ENCODE data around the gene GRID2. TPM values are rescaled to one million over a fixed set of nuclear protein-coding genes. Genes with fewer than 3 reads are reported as not detected.

The GRID2 gene
- total RNA-seq, 1 experiment from 2014 or later = 2.2 TPM

- intact Hi-C loops (cut with micrococcal nuclease) = loop anchor here (1.0 kb wide), 1 partner anchor 54 kb away; no protein-coding TSS in a partner anchor
- BruUV-seq (replicated peaks) = no TSS peak
- peaks cover 9% of the 10 kb centered on the region; the same call in 1 of the 2 replicates for H3K4me1 ChIP-seq (ENCODE audit: insufficient read depth, low read length)
- H3K4me2 ChIP-seq (ENCODE audit: low read length) = no peak overlapping the region
- no peaks in the 10 kb centered on the region for H3K79me2 ChIP-seq (ENCODE audit: low read length)
- no peaks in the 10 kb centered on the region for H3K9me3 ChIP-seq (ENCODE audit: low read length)
- no peak for TF ChIP-seq EZH2 (IDR thresholded peaks at IDR 0.05; ENCODE audit: low read length, unreplicated experiment)
- peak; percentile 66 for TF ChIP-seq CTCF (conservative IDR thresholded peaks at IDR 0.05; ENCODE audit: low read depth, low read length)
- ChIA-PET CTCF (no interaction called here), POLR2A (ENCODE audit: unreplicated experiment) (no interaction called here)
- H3K36me3 ChIP-seq (ENCODE audit: low read depth, low read length) = no peaks in the 10 kb centered on the region
- DNase-seq = peak; percentile 49
- H3K27ac ChIP-seq (ENCODE audit: low read length) = no peak overlapping the region
- H4K20me1 ChIP-seq (ENCODE audit: low read length) = no peaks in the 10 kb centered on the region
- no peak overlapping the region for H3K4me3 ChIP-seq (ENCODE audit: low read length)
- H3F3A ChIP-seq (ENCODE audit: low read length, unreplicated experiment) = no peaks in the 10 kb centered on the region
- no peaks in the 10 kb centered on the region for H3K27me3 ChIP-seq (ENCODE audit: low read length)
- no peaks in the 10 kb centered on the region for H3K9me2 ChIP-seq (replicated peaks; ENCODE audit: low read length)
- H3K9ac ChIP-seq (ENCODE audit: low read length) = no peak overlapping the region
- peak; percentile 54; the same call in 1 of the 2 replicates for ATAC-seq
- no peak overlapping the region for H2AFZ ChIP-seq (ENCODE audit: low read length)
These were observed 1406.5 kb downstream of the GRID2 start for GRCh38 chr4:93710101-93710846.

GRCh38 chr4:93710847-93711430 is 1407.2 kb downstream of the GRID2 start:
- H3K27me3 ChIP-seq (ENCODE audit: low read length) = no peaks in the 10 kb centered on the region
- H3K4me3 ChIP-seq (ENCODE audit: low read length) = no peak overlapping the region
- no peaks in the 10 kb centered on the region for H3K9me2 ChIP-seq (replicated peaks; ENCODE audit: low read length)
- no peak overlapping the region for H3K4me2 ChIP-seq (ENCODE audit: low read length)
- H3K79me2 ChIP-seq (ENCODE audit: low read length) = no peaks in the 10 kb centered on the region
- no peak for TF ChIP-seq EZH2phosphoT487 (IDR thresholded peaks at IDR 0.05; ENCODE audit: borderline replicate concordance, low read length)
- no peak for TF ChIP-seq CTCF (conservative IDR thresholded peaks at IDR 0.05; ENCODE audit: low read depth, low read length)
- TF ChIP-seq EZH2 (IDR thresholded peaks at IDR 0.05; ENCODE audit: low read length, unreplicated experiment) = no peak
- H2AFZ ChIP-seq (ENCODE audit: low read length) = no peak overlapping the region
- DNase-seq = peak; percentile 4
- peaks cover 9% of the 10 kb centered on the region; the same call in 1 of the 2 replicates for H3K4me1 ChIP-seq (ENCODE audit: insufficient read depth, low read length)
- no peaks in the 10 kb centered on the region for H3F3A ChIP-seq (ENCODE audit: low read length, unreplicated experiment)
- no peak overlapping the region for H3K27ac ChIP-seq (ENCODE audit: low read length)
- H3K9ac ChIP-seq (ENCODE audit: low read length) = no peak overlapping the region
- ChIA-PET POLR2A (ENCODE audit: unreplicated experiment) (no interaction called here), CTCF (no interaction called here)
- H4K20me1 ChIP-seq (ENCODE audit: low read length) = no peaks in the 10 kb centered on the region
- no TSS peak for BruUV-seq (replicated peaks)
- no peaks in the 10 kb centered on the region for H3K9me3 ChIP-seq (ENCODE audit: low read length)
- intact Hi-C loops (cut with micrococcal nuclease) = loop anchor here (1.0 kb wide), 1 partner anchor 53 kb away; no protein-coding TSS in a partner anchor
- H3K36me3 ChIP-seq (ENCODE audit: low read depth, low read length) = no peaks in the 10 kb centered on the region
- ATAC-seq = no peak

DNA sequence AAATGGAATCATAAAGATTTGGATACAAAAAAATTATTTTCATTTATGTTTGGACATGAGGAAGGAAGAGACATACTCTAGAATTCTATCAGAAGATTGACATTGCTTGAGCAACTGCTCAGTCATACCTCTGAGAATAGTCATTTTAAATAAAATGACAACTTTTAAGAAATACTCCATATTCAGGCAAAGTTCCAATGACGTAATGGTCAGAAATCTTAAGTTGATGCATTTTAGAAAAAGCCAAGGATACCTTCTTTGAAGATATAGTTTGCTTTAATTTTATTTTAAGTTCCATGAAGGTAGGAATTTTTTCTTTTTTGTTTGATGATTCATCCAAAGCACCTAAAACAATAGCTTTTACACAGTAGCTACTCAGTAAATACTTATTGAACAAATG is 1414.5 kb downstream of the GRID2 start:
- H3K4me3 ChIP-seq (ENCODE audit: low read length) = no peak overlapping the region
- no peak for ATAC-seq

More for the DNA sequence above, 1414.5 kb downstream of the GRID2 start:
- H2AFZ ChIP-seq (ENCODE audit: low read length) = no peak overlapping the region
- H3F3A ChIP-seq (ENCODE audit: low read length, unreplicated experiment) = no peaks in the 10 kb centered on the region
- DNase-seq = no peak
- no peaks in the 10 kb centered on the region for H3K9me2 ChIP-seq (replicated peaks; ENCODE audit: low read length)
- no peaks in the 10 kb centered on the region for H3K9me3 ChIP-seq (ENCODE audit: low read length)
- H4K20me1 ChIP-seq (ENCODE audit: low read length) = no peaks in the 10 kb centered on the region
- intact Hi-C loops (cut with micrococcal nuclease) = no loop called here
- no peaks in the 10 kb centered on the region for H3K27me3 ChIP-seq (ENCODE audit: low read length)
- H3K36me3 ChIP-seq (ENCODE audit: low read depth, low read length) = no peaks in the 10 kb centered on the region
- H3K4me1 ChIP-seq (ENCODE audit: insufficient read depth, low read length) = peaks cover 28% of the 10 kb centered on the region
- H3K27ac ChIP-seq (ENCODE audit: low read length) = no peak overlapping the region
- TF ChIP-seq EZH2phosphoT487 (IDR thresholded peaks at IDR 0.05; ENCODE audit: borderline replicate concordance, low read length) = no peak
- no peak for TF ChIP-seq EZH2 (IDR thresholded peaks at IDR 0.05; ENCODE audit: low read length, unreplicated experiment)
- TF ChIP-seq CTCF (conservative IDR thresholded peaks at IDR 0.05; ENCODE audit: low read depth, low read length) = no peak
- CTCF ChIA-PET = no interaction called here
- H3K4me2 ChIP-seq (ENCODE audit: low read length) = no peak overlapping the region
- no peak overlapping the region for H3K9ac ChIP-seq (ENCODE audit: low read length)
- H3K79me2 ChIP-seq (ENCODE audit: low read length) = no peaks in the 10 kb centered on the region
- BruUV-seq (replicated peaks) = no TSS peak
- POLR2A ChIA-PET (ENCODE audit: unreplicated experiment) = interaction anchor here (0.6 kb wide), 2 partner anchors 13 to 28 kb away, joined by 3 to 4 read pairs; no protein-coding TSS in a partner anchor
